Head of caudate nucleus (tissue), 42 donors: Measurements from ENCODE around the gene ADGRL1.

Experiments
- DNase-seq, 42 donors: peaks; one replicate each; pipeline versions ENCODE4 v3.0.0 to v3.0.0-alpha.2; 2020 to 2021; ENCODE audit warnings: mixed read lengths in 7 of 42
- intact Hi-C: fragments of 100-400 bp; cut with DNase I; formaldehyde crosslinking; loops from one replicate; pipeline ENCODE4 v1.15.0; 2022

Gene ADGRL1

DNA sequence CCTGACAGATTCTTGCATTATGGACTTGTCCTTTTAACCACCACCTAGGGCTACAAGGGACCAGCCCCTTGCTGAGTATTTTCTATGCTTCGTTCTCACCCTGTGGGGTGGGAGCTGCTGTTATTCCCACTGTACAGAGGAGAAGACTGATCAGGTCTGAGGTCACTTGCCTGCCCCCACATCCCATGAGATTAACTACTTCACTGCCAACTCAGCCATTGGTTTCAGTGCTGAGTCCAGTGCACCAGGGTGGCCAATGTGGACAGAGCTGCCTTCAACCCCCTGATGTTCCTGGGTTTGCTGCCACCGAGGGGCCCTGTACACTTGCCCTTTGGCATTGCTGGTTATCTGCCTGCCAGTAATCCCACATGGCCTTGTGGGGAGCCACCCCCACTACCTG lies 95.3 kb downstream of the ADGRL1 start:
- DNase-seq, result no peak
- intact Hi-C loops, result no loop called here

DNA sequence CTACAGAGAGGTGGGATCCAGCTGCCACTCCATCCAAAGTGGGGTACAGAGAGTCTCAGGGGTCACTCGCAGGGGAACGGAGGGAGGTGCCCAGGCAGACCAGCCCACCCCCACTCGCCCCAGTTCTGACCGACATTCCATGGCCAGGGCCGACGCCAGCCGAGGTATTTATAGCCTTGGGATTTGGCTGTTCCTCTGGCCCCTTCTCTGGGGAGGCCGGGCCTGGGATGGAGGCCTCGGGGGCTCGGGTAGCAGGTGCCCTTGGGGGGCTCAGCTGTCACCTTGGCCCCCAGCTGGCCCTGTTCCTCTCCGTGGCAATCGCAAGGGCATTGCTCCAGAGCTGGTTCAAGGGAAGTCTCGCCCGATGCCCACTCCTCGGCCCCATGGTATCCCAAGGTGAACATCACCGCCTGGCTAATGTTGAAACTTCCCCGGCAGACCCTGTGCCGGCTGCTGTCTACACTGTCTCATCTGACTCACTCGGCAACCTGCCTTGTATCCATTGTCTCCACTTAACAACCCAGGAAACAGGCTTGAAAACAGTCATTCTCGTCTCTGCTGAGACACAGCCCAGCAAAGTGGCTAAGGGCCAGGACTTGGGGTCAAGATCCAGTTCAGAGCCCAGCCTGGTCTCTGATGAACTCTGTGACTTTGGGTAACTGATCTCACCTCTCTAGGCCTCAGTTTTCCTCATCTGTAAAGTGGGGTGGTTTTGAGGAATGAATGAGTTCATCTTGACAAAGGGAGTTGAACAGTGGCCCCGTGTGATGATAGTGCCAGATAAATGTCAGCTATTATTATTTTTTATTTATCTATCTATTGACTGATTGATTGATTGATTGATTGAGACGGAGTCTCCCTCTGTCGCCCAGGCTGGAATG lies 98.1 kb downstream of the ADGRL1 start:
- peak in 4 of 42 donors; percentile 13 to 63 (median 34) for DNase-seq
- intact Hi-C loops, result no loop called here

DNA sequence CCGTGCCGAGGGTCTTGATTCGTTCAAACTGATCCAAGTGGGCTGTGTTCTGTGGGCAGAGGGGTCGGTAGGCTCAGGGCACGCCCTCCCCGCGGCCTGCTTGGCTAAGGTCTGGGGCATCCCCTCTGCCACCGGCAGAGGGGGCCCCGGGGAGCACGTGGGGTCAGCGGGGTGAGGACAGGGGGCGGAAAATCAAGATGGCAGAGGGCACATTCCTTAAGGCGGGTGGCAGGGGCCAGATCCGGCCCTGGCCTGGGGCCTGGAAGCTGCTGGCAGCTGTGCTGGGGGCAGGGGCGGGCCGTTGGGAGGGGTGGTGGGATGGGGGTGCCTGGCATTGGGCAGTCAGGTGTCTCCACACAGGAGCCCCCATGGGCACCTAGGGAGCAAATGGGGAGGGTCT lies 99.1 kb downstream of the ADGRL1 start:
- DNase-seq, result no peak
- intact Hi-C loops, result no loop called here

DNA sequence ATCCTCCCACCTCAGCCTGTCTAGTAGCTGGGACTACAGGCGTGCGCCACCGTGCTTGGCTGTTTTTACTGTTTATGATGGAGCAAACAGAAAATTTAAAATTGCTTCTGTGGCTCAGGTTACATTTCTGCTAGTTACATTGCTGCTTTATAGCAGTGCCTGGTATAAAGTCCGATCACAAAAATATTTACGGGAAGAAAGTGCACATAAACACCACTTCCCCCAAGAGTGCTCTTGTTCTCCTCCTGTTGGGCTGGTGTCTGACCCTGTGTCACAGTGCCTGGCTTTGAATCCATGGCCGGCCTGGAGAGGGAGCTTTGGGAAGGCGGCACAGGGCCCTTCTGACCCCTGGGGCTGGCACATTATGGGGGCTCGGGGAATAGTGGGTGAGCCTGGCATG lies 100.3 kb downstream of the ADGRL1 start:
- DNase-seq, result no peak
- intact Hi-C loops, result no loop called here

DNA sequence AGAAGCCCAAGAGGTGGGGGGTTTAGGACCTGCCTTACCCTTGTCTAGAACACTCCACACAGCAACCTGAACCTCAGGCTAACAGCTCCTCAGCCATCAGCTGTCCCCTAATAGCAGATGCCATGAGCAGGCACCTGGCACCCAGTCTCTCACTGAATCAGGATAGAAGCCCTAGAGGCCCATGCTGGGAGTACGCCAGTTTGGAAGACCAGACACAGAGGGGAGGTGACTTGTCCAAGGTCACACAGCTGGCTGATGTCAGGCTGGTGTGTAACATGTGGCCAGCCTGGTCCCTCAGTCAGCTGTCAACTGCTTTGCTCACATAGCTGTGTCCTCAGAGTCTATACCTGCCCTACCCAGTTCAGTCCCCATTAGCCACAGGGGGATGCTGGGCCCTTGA lies 102.7 kb downstream of the ADGRL1 start:
- no peak for DNase-seq
- intact Hi-C loops, result no loop called here

DNA sequence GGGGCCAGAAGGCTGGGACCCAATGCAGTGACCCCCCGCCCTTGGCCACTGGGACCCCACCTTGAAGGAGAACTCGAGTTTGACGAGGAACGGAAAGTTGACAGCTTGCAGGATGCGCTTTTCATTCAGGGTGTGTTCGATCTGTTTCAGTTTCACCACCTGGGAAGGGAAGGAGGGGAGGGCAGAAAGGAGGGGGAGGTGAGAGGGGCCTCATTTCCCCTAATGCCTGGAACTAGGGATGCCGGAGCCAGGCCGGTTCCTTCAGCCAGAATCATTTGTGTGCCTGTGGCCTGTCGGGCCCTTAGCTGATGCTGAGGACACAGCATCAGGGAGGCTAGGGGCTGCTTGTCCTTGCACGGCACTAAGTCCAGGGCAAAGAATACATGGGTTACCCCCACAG lies 103.2 kb downstream of the ADGRL1 start:
- intact Hi-C loops, result no loop called here
- no peak for DNase-seq

DNA sequence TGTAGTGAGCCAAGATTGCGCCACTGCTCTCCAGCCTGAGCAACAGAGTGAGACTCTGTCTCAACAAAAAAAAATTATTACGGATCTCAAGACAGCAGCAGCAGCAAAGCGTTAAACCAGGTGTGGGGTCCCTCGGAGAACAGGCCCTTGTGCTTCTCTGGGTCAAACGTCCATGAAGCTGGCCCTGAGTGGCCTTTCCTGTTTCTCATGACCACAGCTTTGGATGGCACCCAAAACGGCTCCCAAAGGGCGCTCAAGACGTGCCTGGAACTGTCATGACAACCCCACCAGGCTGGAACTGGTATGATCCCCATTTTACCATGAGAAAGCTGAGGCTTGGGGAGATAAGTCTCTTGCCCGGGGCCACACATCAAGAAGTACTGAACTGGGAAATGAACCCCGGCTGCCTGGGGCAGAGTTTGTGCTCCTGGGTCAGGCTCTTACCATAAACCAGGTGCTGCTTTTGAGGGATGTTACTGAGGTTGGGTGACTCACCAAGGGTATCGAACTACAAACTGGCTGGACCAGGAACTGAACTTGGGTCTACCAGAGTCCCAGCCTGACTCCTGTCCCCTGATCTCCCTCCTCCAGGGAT lies 103.8 kb downstream of the ADGRL1 start:
- no peak for DNase-seq

DNA sequence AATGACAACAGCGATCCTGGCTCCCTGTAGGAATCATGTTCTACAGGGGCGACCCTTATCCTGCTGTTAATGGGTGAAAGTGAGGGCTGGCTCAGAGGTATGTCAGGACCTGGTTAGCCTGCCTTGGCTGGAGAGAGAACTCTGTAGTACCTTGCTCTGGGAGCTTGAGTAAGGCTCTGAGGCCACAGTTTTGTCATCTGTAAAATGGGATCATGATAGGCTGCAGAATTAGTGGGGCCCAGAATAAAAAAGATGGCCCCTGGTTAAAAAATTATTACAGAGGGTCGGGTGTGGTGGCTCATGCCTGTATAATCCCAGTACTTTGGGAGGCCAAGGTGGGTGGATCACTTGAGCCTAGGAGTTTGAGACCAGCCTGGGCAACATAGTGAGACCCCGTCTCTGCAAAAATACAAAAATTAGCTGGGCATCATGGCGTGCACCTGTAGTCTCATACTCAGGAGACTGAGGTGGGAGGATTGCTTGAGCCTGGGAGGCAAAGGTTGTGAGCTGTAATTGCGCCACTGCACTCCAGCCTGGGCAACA lies 104.9 kb downstream of the ADGRL1 start:
- no peak for DNase-seq
- intact Hi-C loops, result no loop called here

More for the DNA sequence above, 103.8 kb downstream of the ADGRL1 start:
- intact Hi-C loops, result no loop called here
